Astrocyte of the spinal cord (primary cell): ENCODE data around the gene EPS8.
"Not testable (repeated sequence)": the region's sequence is repeated elsewhere in the genome, so short reads cannot be mapped to it uniquely, and the experiment has no call there.

Experiments
- DNase-seq: peaks from one replicate; pipeline ENCODE4 v3.0.0; 2011; ENCODE audit warnings: low read depth, low spot score
- H3K4me3 ChIP-seq: 2 replicates; pipeline ENCODE4 v1.5.1; 2011; ENCODE audit warnings: low read depth, mild to moderate bottlenecking, low read length, moderate library complexity
- in situ Hi-C: cut with HindIII; loops from 2 replicates; pipeline ENCODE4 v1.10.0; 2017; ENCODE audit warnings: low sequenced_read_pairs
- TF ChIP-seq, protein P1 (sequence below): IDR thresholded peaks from 2 replicates; pipeline ENCODE4 v1.5.1; 2012; ENCODE audit warnings: low read depth, mild to moderate bottlenecking, low read length, inconsistent platforms

EPS8 gene

GRCh38 chr12:15749937-15750336, 39.3 kb downstream of the EPS8 start:
- TF ChIP-seq, protein P1, sequence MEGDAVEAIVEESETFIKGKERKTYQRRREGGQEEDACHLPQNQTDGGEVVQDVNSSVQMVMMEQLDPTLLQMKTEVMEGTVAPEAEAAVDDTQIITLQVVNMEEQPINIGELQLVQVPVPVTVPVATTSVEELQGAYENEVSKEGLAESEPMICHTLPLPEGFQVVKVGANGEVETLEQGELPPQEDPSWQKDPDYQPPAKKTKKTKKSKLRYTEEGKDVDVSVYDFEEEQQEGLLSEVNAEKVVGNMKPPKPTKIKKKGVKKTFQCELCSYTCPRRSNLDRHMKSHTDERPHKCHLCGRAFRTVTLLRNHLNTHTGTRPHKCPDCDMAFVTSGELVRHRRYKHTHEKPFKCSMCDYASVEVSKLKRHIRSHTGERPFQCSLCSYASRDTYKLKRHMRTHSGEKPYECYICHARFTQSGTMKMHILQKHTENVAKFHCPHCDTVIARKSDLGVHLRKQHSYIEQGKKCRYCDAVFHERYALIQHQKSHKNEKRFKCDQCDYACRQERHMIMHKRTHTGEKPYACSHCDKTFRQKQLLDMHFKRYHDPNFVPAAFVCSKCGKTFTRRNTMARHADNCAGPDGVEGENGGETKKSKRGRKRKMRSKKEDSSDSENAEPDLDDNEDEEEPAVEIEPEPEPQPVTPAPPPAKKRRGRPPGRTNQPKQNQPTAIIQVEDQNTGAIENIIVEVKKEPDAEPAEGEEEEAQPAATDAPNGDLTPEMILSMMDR = no peak
- H3K4me3 ChIP-seq = no peak overlapping the region
- in situ Hi-C loops = no loop called here
- no peak for DNase-seq

DNA sequence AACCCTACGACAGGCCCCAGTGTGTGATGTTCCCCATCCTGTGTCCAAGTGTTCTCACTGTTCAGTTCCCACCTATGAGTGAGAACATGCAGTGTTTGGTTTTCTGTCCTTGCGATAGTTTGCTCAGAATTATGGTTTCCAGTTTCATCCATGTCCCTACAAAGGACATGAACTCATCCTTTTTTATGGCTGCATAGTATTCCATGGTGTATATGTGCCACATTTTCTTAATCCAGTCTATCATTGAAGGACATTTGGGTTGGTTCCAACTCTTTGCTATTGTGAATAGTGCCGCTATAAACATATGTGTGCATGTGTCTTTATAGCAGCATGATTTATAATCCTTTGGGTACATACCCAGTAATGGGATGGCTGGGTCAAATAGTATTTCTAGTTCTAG, 47.3 kb downstream of the EPS8 start:
- in situ Hi-C loops, H3K4me3 ChIP-seq, DNase-seq: not testable (repeated sequence)

GRCh38 chr12:15741082-15741481, 48.1 kb downstream of the EPS8 start:
- TF ChIP-seq, protein P1 = no peak
- H3K4me3 ChIP-seq = no peak overlapping the region
- in situ Hi-C loops = no loop called here
- no peak for DNase-seq

- in situ Hi-C loops = not testable (repeated sequence)
These were observed 48.8 kb downstream of the EPS8 start for GRCh38 chr12:15740389-15740788.

DNA sequence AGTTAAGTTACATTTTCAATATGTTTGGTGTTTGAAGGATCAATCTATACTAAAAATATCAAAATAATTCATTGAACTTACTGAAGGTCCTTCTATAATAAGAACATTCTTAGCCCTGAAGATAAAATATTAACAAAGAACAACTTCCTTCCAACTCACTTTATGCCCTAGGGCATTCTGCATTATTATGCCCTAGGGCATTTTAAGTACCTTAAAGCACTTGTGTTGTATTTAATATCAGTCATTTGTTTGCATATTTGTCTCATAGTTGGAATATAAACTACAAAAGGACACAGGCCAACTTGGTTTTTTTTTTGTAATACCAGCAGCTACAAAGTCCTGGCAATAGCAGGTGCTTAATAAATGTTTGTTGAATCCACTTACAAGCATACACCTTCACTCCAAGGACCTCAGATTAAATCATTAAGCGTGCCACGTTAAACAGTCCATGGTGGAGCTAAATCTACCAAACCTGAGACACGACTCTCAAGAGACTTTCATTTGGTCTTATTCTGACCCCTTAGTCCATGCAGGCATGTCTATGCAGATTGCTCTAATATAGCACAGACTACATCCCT, 50.7 kb downstream of the EPS8 start:
- DNase-seq = no peak
- in situ Hi-C loops = no loop called here
- H3K4me3 ChIP-seq = no peak overlapping the region
- TF ChIP-seq, protein P1 = no peak

More at GRCh38 chr12:15740389-15740788, 48.8 kb downstream of the EPS8 start:
- DNase-seq, H3K4me3 ChIP-seq: not testable (repeated sequence)

DNA sequence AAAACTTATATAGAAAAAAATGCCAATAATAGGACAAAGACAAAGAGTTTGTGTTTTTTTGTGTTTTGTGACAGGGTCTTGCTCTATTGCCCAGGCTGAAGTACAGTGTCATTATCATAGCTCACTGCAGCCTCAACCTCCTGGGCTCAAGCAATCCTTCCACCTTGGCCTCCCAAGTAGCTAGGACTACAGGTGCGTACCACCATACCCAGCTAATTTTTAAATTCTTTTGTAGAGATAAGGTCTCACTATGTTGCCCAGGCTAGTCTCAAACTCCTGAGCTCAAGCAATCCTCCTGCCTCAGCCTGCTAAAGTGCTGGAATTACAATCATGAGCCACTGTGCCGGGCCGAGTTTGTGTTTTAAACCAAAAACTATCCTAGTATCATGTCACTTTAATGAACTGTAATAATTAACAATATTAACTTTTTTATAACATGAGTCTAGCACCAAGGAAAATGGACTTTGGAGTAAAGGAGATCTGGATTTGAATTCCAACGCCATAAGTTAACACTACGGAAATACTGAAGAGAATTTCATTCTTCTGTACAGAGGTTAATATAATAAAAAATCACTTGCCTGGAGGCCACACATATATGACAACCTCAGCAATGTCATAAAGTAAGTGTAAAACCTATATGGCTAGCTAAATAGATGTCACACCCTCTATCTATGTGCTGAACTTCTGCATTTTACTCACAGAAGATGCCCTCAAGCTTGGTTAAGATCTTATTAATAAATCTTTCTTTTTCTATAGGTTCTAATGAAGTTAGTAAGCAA, 53.2 kb downstream of the EPS8 start:
- TF ChIP-seq, protein P1 = no peak
- H3K4me3 ChIP-seq = no peak overlapping the region
- in situ Hi-C loops = no loop called here
- DNase-seq = no peak

- in situ Hi-C loops = no loop called here
- H3K4me3 ChIP-seq = no peak overlapping the region
- no peak for DNase-seq
- TF ChIP-seq, protein P1 = no peak
These were observed 56.1 kb downstream of the EPS8 start for GRCh38 chr12:15733136-15733535.
